Gastrocnemius medialis (tissue), 4 donors: Measurements from ENCODE around the gene SNRPN.

ENCODE experiments used
- CTCF ChIP-seq, 5 experiments: fragments of 450-650 bp in 3 of 5; fragments of 200-600 bp in 2 of 5; sonication (generic) in 2 of 5; IDR thresholded peaks in 4 of 5; conservative IDR thresholded peaks in 1 of 5; 1 replicate in 4 of 5; 2 replicates in 1 of 5; pipeline ENCODE4 v1.5.1; 2016 to 2019; ENCODE audit warnings: antibody characterized with exemption in 5 of 5, mild to moderate bottlenecking in 3 of 5, moderate library complexity in 3 of 5
- POLR2A ChIP-seq, 2 donors: fragments of 450-650 bp; IDR thresholded peaks; one replicate each; pipeline ENCODE4 v1.6.1; 2017; ENCODE audit warnings: antibody characterized with exemption in 2 of 2, mild to moderate bottlenecking in 2 of 2, moderate library complexity in 2 of 2

GRCh38 chr15:24943361-24943760, 11.4 kb upstream of the SNRPN start:
- no peak for TF ChIP-seq POLR2A (IDR thresholded peaks at IDR 0.05)
- no peak for TF ChIP-seq CTCF (IDR thresholded peaks at IDR 0.05 in 4 of 5, conservative IDR thresholded peaks at IDR 0.05 in 1 of 5)
